ENCODE measurements around the gene GGACT. TPM values are rescaled to one million over a fixed set of nuclear protein-coding genes. Genes with fewer than 3 reads are reported as not detected.

Gene GGACT
- polyA plus RNA-seq, 3 donors, result 1.7 to 8.3 (median 6.5) TPM

GRCh38 chr13:100597253-100597652 lies 8.7 kb upstream of the GGACT start:
- no peak for DNase-seq
- Histone ChIP-seq H3K4me1 (ENCODE audit: control insufficient read depth in 1 of 2, insufficient read depth in 2 of 2, low read length in 2 of 2) (peaks cover 0 to 2% of the 10 kb centered on the region in 2 donors), H4K20me1 (ENCODE audit: insufficient read depth, low read length) (no peaks in the 10 kb centered on the region), H3K27me3 (ENCODE audit: control insufficient read depth in 2 of 2, insufficient read depth in 2 of 2, low read length in 2 of 2) (no peaks in the 10 kb centered on the region), H3K9ac (ENCODE audit: insufficient read depth, low read length, poor library complexity, severe bottlenecking) (no peak overlapping the region), H3K4me3 (replicated peaks in 1 of 3; ENCODE audit: low read depth in 2 of 3, low read length in 3 of 3) (no peak overlapping the region), H3K36me3 (replicated peaks in 1 of 2; ENCODE audit: control insufficient read depth in 1 of 2, insufficient read depth in 2 of 2, low read length in 2 of 2) (no peaks in the 10 kb centered on the region), H3K4me2 (replicated peaks; ENCODE audit: extremely low read depth, low read length, poor library complexity, severe bottlenecking) (no peak overlapping the region), H2AFZ (ENCODE audit: insufficient read depth, low read depth, low read length, poor library complexity, severe bottlenecking) (no peak overlapping the region), H3K9me3 (replicated peaks in 1 of 2; ENCODE audit: control insufficient read depth in 1 of 2, insufficient read depth in 1 of 2, low read length in 2 of 2) (peaks cover 0 to 3% of the 10 kb centered on the region in 2 donors), H3K27ac (ENCODE audit: low read depth in 1 of 2, low read length in 2 of 2) (no peak overlapping the region), H3K79me2 (ENCODE audit: insufficient read depth, low read length) (no peaks in the 10 kb centered on the region)
- Mint-ChIP-seq H3K27ac (no peak overlapping the region), H3K36me3 (no peaks in the 10 kb centered on the region), H3K27me3 (ENCODE audit: low read depth in 3 of 3) (peaks cover 0 to 2% (median 0%) of the 10 kb centered on the region in 3 donors), H3K4me3 (no peak overlapping the region), H3K9me3 (peaks cover 0 to 5% (median 0%) of the 10 kb centered on the region in 7 donors), H3K4me1 (peaks cover 5% of the 10 kb centered on the region)
- WGBS (ENCODE audit: insufficient coverage), result 97% methylated on average over 4 of the region's 4 CpGs
- no peak for TF ChIP-seq CTCF (IDR thresholded peaks at IDR 0.05)
- intact Hi-C loops (cut with micrococcal nuclease), result no loop called here

GRCh38 chr13:100596516-100596915 lies 7.9 kb upstream of the GGACT start:
- Mint-ChIP-seq H3K36me3 (no peaks in the 10 kb centered on the region), H3K4me3 (no peak overlapping the region), H3K4me1 (peaks cover 4% of the 10 kb centered on the region), H3K9me3 (peaks cover 0 to 5% (median 0%) of the 10 kb centered on the region in 7 donors), H3K27ac (no peak overlapping the region), H3K27me3 (ENCODE audit: low read depth in 3 of 3) (peaks cover 0 to 2% (median 2%) of the 10 kb centered on the region in 3 donors)
- Histone ChIP-seq H3K4me1 (ENCODE audit: control insufficient read depth in 1 of 2, insufficient read depth in 2 of 2, low read length in 2 of 2) (no peaks in the 10 kb centered on the region), H3K9me3 (replicated peaks in 1 of 2; ENCODE audit: control insufficient read depth in 1 of 2, insufficient read depth in 1 of 2, low read length in 2 of 2) (peaks cover 0 to 3% of the 10 kb centered on the region in 2 donors), H4K20me1 (ENCODE audit: insufficient read depth, low read length) (no peaks in the 10 kb centered on the region), H3K4me3 (replicated peaks in 1 of 3; ENCODE audit: low read depth in 2 of 3, low read length in 3 of 3) (no peak overlapping the region), H2AFZ (ENCODE audit: insufficient read depth, low read depth, low read length, poor library complexity, severe bottlenecking) (no peak overlapping the region), H3K9ac (ENCODE audit: insufficient read depth, low read length, poor library complexity, severe bottlenecking) (no peak overlapping the region), H3K27me3 (ENCODE audit: control insufficient read depth in 2 of 2, insufficient read depth in 2 of 2, low read length in 2 of 2) (no peaks in the 10 kb centered on the region), H3K4me2 (replicated peaks; ENCODE audit: extremely low read depth, low read length, poor library complexity, severe bottlenecking) (no peak overlapping the region), H3K79me2 (ENCODE audit: insufficient read depth, low read length) (no peaks in the 10 kb centered on the region), H3K27ac (ENCODE audit: low read depth in 1 of 2, low read length in 2 of 2) (no peak overlapping the region), H3K36me3 (replicated peaks in 1 of 2; ENCODE audit: control insufficient read depth in 1 of 2, insufficient read depth in 2 of 2, low read length in 2 of 2) (no peaks in the 10 kb centered on the region)
- intact Hi-C loops (cut with micrococcal nuclease), result no loop called here
- no peak for TF ChIP-seq CTCF (IDR thresholded peaks at IDR 0.05)
- WGBS (ENCODE audit: insufficient coverage), result 100% methylated on average over 1 of the region's 2 CpGs
- no peak for DNase-seq

All from CD14-positive monocyte (primary cell).